Measurements from ENCODE around the gene MIB2.

- TF ChIP-seq POLR2AphosphoS5 (IDR thresholded peaks at IDR 0.05; ENCODE audit: insufficient read depth in 1 of 2, low read depth in 1 of 2) (peak; percentile 75 to 97), POLR2A (IDR thresholded peaks at IDR 0.05) (peak; percentile 44 to 74)
- TF ChIP-seq, protein P1, sequence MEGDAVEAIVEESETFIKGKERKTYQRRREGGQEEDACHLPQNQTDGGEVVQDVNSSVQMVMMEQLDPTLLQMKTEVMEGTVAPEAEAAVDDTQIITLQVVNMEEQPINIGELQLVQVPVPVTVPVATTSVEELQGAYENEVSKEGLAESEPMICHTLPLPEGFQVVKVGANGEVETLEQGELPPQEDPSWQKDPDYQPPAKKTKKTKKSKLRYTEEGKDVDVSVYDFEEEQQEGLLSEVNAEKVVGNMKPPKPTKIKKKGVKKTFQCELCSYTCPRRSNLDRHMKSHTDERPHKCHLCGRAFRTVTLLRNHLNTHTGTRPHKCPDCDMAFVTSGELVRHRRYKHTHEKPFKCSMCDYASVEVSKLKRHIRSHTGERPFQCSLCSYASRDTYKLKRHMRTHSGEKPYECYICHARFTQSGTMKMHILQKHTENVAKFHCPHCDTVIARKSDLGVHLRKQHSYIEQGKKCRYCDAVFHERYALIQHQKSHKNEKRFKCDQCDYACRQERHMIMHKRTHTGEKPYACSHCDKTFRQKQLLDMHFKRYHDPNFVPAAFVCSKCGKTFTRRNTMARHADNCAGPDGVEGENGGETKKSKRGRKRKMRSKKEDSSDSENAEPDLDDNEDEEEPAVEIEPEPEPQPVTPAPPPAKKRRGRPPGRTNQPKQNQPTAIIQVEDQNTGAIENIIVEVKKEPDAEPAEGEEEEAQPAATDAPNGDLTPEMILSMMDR (IDR thresholded peaks at IDR 0.05): no peak
Observed at GRCh38 chr1:1574721-1575537, 40.4 kb upstream of the MIB2 start, which contains the start of gene SSU72.

All from vagina (tissue), 2 donors.